H9 (cell line): ENCODE data around the gene SDK1. TPM values are rescaled to one million over a fixed set of nuclear protein-coding genes. Genes with fewer than 3 reads are reported as not detected.

Experiments
- DNase-seq: peaks from one replicate; pipeline ENCODE4 v3.0.0-alpha.2; 2017
- H2AFZ ChIP-seq: one replicate; pipeline ENCODE4 v1.6.1; 2013; ENCODE audit warnings: mild to moderate bottlenecking, low read length, control low read depth, moderate library complexity
- H2AK5ac ChIP-seq: 2 replicates; pipeline ENCODE4 v1.6.1; 2013; ENCODE audit warnings: low read length, control low read depth, mixed read lengths; ENCODE audit not compliant: insufficient read length
- H2BK120ac ChIP-seq: one replicate; pipeline ENCODE4 v1.6.1; 2013; ENCODE audit warnings: low read depth, mild to moderate bottlenecking, low read length, control low read depth, inconsistent platforms; ENCODE audit not compliant: poor library complexity, severe bottlenecking
- H2BK12ac ChIP-seq: 2 replicates; pipeline ENCODE4 v1.6.1; 2013; ENCODE audit warnings: low read length, control low read depth, mixed read lengths, low read depth; ENCODE audit not compliant: insufficient read length
- H2BK15ac ChIP-seq: 2 replicates; pipeline ENCODE4 v1.6.1; 2013; ENCODE audit warnings: low read depth, low read length, control low read depth
- H2BK20ac ChIP-seq: one replicate; pipeline ENCODE4 v1.6.1; 2013; ENCODE audit warnings: low read depth, mild to moderate bottlenecking, low read length, control low read depth, inconsistent platforms; ENCODE audit not compliant: poor library complexity, severe bottlenecking
- H2BK5ac ChIP-seq: 2 replicates; pipeline ENCODE4 v1.6.1; 2013; ENCODE audit warnings: low read length, control low read depth, mixed read lengths; ENCODE audit not compliant: insufficient read length
- H3K14ac ChIP-seq: 2 replicates; pipeline ENCODE4 v1.6.1; 2013; ENCODE audit warnings: low read length, control low read depth; ENCODE audit not compliant: insufficient read depth
- H3K18ac ChIP-seq: 2 replicates; pipeline ENCODE4 v1.6.1; 2013; ENCODE audit warnings: low read depth, mild to moderate bottlenecking, mixed read lengths, low read length, control low read depth; ENCODE audit not compliant: insufficient read length
- H3K23ac ChIP-seq: 2 replicates; pipeline ENCODE4 v1.6.1; 2013; ENCODE audit warnings: low read length, control low read depth, mixed read lengths, low read depth; ENCODE audit not compliant: insufficient read length
- H3K23me2 ChIP-seq: 2 replicates; pipeline ENCODE4 v1.6.1; 2013; ENCODE audit warnings: low read depth, mild to moderate bottlenecking, mixed read lengths, low read length, control low read depth; ENCODE audit not compliant: insufficient read length, poor library complexity, severe bottlenecking
- H3K27ac ChIP-seq: 2 replicates; pipeline ENCODE4 v1.5.1; 2013; ENCODE audit warnings: low read length, control low read depth, mixed read lengths, low read depth; ENCODE audit not compliant: insufficient read length
- H3K27me3 ChIP-seq: 2 replicates; pipeline ENCODE4 v1.6.1; 2013; ENCODE audit warnings: low read length, control low read depth, inconsistent platforms; ENCODE audit not compliant: insufficient read depth
- H3K4ac ChIP-seq: 2 replicates; pipeline ENCODE4 v1.6.1; 2013; ENCODE audit warnings: low read depth, mild to moderate bottlenecking, control low read depth, inconsistent platforms, low read length, moderate library complexity
- H3K4me1 ChIP-seq: 2 replicates; pipeline ENCODE4 v1.6.1; 2013; ENCODE audit warnings: low read length, control low read depth, inconsistent platforms; ENCODE audit not compliant: insufficient read depth
- H3K4me2 ChIP-seq: 2 replicates; pipeline ENCODE4 v1.6.1; 2013; ENCODE audit warnings: low read length, control low read depth, mixed read lengths; ENCODE audit not compliant: insufficient read length, insufficient read depth
- H3K56ac ChIP-seq: 2 replicates; pipeline ENCODE4 v1.6.1; 2013; ENCODE audit warnings: low read depth, mild to moderate bottlenecking, mixed read lengths, low read length, control low read depth; ENCODE audit not compliant: insufficient read length
- H3K79me1 ChIP-seq: 2 replicates; pipeline ENCODE4 v1.6.1; 2013; ENCODE audit warnings: low read depth, mild to moderate bottlenecking, moderate library complexity, low read length, control low read depth, inconsistent platforms; ENCODE audit not compliant: insufficient read depth, poor library complexity, severe bottlenecking
- H3K79me2 ChIP-seq: 2 replicates; pipeline ENCODE4 v1.6.1; 2013; ENCODE audit warnings: low read length, control low read depth, inconsistent platforms; ENCODE audit not compliant: insufficient read depth
- H3K9ac ChIP-seq: 2 replicates; pipeline ENCODE4 v1.6.1; 2013; ENCODE audit warnings: low read length, control low read depth, mixed read lengths; ENCODE audit not compliant: insufficient read length; ENCODE audit errors: extremely low read depth
- H3K9me3 ChIP-seq: one replicate; pipeline ENCODE4 v1.6.1; 2013; ENCODE audit warnings: low read depth, low read length, inconsistent platforms; ENCODE audit not compliant: control insufficient read depth
- H3T11ph ChIP-seq: one replicate; pipeline ENCODE4 v1.6.1; 2013; ENCODE audit warnings: mild to moderate bottlenecking, low read length, control low read depth, inconsistent platforms
- H4K20me1 ChIP-seq: one replicate; pipeline ENCODE4 v1.6.1; 2013; ENCODE audit not compliant: control insufficient read depth, insufficient read length, insufficient read depth
- H4K5ac ChIP-seq: 2 replicates; pipeline ENCODE4 v1.6.1; 2013; ENCODE audit warnings: low read depth, mild to moderate bottlenecking, mixed read lengths, low read length, control low read depth; ENCODE audit not compliant: insufficient read length
- H4K8ac ChIP-seq: replicated peaks from 2 replicates; pipeline ENCODE4 v1.6.1; 2013; ENCODE audit warnings: low read length, control low read depth, mixed read lengths, low read depth; ENCODE audit not compliant: insufficient read length
- H4K91ac ChIP-seq: 2 replicates; pipeline ENCODE4 v1.6.1; 2013; ENCODE audit warnings: low read depth, mild to moderate bottlenecking, moderate library complexity, mixed read lengths, low read length, control low read depth; ENCODE audit not compliant: insufficient read length
- H3K27ac Mint-ChIP-seq, 3 experiments: 2 replicates in 2 of 3; 3 replicates in 1 of 3; pipeline ENCODE4 v1.8.0; 2020 to 2021; ENCODE audit warnings: mixed read lengths in 3 of 3, mild to moderate bottlenecking in 1 of 3, moderate library complexity in 1 of 3
- H3K27me3 Mint-ChIP-seq: 2 replicates; pipeline ENCODE4 v1.8.0; 2021; ENCODE audit warnings: low read depth, mild to moderate bottlenecking, moderate library complexity, mixed read lengths
- H3K36me3 Mint-ChIP-seq, 3 experiments: 2 replicates in 2 of 3; 3 replicates in 1 of 3; pipeline ENCODE4 v1.8.0; 2020 to 2021; ENCODE audit warnings: low read depth in 3 of 3, mixed read lengths in 3 of 3; ENCODE audit not compliant: insufficient read depth in 1 of 3
- H3K4me1 Mint-ChIP-seq, 2 experiments: 2 replicates each; pipeline ENCODE4 v1.8.0; 2020; ENCODE audit warnings: mixed read lengths in 2 of 2
- H3K4me3 Mint-ChIP-seq, 2 experiments: 2 replicates in 1 of 2; 3 replicates in 1 of 2; pipeline ENCODE4 v1.8.0; 2020 to 2021; ENCODE audit warnings: mild to moderate bottlenecking in 2 of 2, mixed read lengths in 2 of 2, moderate library complexity in 1 of 2
- H3K9me3 Mint-ChIP-seq, 2 experiments: 2 replicates in 1 of 2; 3 replicates in 1 of 2; pipeline ENCODE4 v1.8.0; 2020; ENCODE audit warnings: mild to moderate bottlenecking in 2 of 2, mixed read lengths in 2 of 2, moderate library complexity in 1 of 2
- WGBS: extraction: QIAGEN DNeasy Blood & Tissue Kit; methylation state at CpG from one replicate; pipeline ENCODE4 v1.1.7; 2013; ENCODE audit warnings: missing lambda C conversion rate, low lambda C conversion rate, mixed read lengths; ENCODE audit not compliant: insufficient read length; ENCODE audit errors: extremely low coverage; 5-methylcytosine and 5-hydroxymethylcytosine counted together
- total RNA-seq: library from RNA; stranded (reverse); gene quantifications from 2 replicates; pipeline ENCODE4 v1.2.1, GENCODE V29; 2021
- TF ChIP-seq, protein P1 (sequence below): fragments of 200-600 bp; sonication (generic); conservative IDR thresholded peaks from 3 replicates; pipeline ENCODE4 v1.8.0; 2021; ENCODE audit warnings: antibody characterized with exemption, mild to moderate bottlenecking

SDK1 gene
- total RNA-seq, 1 experiment from 2014 or later, result 8.7 TPM

DNA sequence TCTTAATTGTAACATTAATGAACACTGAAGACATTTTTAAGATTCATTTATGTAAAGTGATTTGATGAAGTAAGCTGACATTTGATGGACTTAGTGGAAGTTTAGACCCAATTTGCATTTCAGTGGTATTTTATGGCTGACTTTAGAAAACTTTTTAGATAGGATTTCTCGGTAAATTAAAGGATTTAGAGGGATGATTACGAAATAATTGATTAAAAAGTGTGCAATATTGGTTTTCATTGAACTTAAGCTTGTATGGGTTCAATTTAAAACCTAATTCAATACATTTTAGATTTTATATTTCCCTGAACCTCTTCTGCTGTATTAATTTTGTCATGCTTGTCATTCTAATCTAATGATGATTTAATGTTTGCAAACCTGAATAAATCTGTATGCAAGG lies 135.1 kb downstream of the SDK1 start:
- no peak overlapping the region for H3K4me3 Mint-ChIP-seq
- H3K36me3 Mint-ChIP-seq, result no peaks in the 10 kb centered on the region
- Histone ChIP-seq H2AK5ac (no peak overlapping the region), H2BK120ac (no peak overlapping the region), H4K20me1 (no peaks in the 10 kb centered on the region), H2BK5ac (no peak overlapping the region), H2BK12ac (no peak overlapping the region), H3K23me2 (no peaks in the 10 kb centered on the region), H3K4me1 (no peaks in the 10 kb centered on the region), H3K56ac (no peak overlapping the region), H3T11ph (no peak overlapping the region), H3K23ac (no peak overlapping the region), H3K27ac (no peak overlapping the region), H2BK15ac (no peak overlapping the region), H3K79me1 (no peaks in the 10 kb centered on the region), H3K27me3 (no peaks in the 10 kb centered on the region), H4K91ac (no peak overlapping the region), H3K4me2 (no peak overlapping the region), H3K14ac (no peak overlapping the region), H3K9ac (no peak overlapping the region), H3K79me2 (no peaks in the 10 kb centered on the region), H2BK20ac (no peak overlapping the region), H4K8ac (no peak overlapping the region), H3K9me3 (no peaks in the 10 kb centered on the region), H4K5ac (no peak overlapping the region), H3K18ac (no peak overlapping the region), H2AFZ (no peak overlapping the region), H3K4ac (no peak overlapping the region)
- 100% methylated on average over 2 of the region's 2 CpGs for WGBS
- TF ChIP-seq, protein P1, sequence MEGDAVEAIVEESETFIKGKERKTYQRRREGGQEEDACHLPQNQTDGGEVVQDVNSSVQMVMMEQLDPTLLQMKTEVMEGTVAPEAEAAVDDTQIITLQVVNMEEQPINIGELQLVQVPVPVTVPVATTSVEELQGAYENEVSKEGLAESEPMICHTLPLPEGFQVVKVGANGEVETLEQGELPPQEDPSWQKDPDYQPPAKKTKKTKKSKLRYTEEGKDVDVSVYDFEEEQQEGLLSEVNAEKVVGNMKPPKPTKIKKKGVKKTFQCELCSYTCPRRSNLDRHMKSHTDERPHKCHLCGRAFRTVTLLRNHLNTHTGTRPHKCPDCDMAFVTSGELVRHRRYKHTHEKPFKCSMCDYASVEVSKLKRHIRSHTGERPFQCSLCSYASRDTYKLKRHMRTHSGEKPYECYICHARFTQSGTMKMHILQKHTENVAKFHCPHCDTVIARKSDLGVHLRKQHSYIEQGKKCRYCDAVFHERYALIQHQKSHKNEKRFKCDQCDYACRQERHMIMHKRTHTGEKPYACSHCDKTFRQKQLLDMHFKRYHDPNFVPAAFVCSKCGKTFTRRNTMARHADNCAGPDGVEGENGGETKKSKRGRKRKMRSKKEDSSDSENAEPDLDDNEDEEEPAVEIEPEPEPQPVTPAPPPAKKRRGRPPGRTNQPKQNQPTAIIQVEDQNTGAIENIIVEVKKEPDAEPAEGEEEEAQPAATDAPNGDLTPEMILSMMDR, result no peak
- no peaks in the 10 kb centered on the region for H3K9me3 Mint-ChIP-seq
- DNase-seq, result no peak
- no peaks in the 10 kb centered on the region for H3K27me3 Mint-ChIP-seq
- peaks cover 4 to 9% of the 10 kb centered on the region in 2 experiments; a peak in 3 of 4 replicates for H3K4me1 Mint-ChIP-seq
- no peak overlapping the region for H3K27ac Mint-ChIP-seq
